Amniotic epithelial cell (primary cell): Measurements from ENCODE around the gene PGF.
"Not testable (repeated sequence)": the region's sequence is repeated elsewhere in the genome, so short reads cannot be mapped to it uniquely, and the experiment has no call there.

Experiments
- DNase-seq: peaks from one replicate; pipeline ENCODE4 v3.0.0-alpha.2; 2010; ENCODE audit warnings: low read depth

The PGF gene

DNA sequence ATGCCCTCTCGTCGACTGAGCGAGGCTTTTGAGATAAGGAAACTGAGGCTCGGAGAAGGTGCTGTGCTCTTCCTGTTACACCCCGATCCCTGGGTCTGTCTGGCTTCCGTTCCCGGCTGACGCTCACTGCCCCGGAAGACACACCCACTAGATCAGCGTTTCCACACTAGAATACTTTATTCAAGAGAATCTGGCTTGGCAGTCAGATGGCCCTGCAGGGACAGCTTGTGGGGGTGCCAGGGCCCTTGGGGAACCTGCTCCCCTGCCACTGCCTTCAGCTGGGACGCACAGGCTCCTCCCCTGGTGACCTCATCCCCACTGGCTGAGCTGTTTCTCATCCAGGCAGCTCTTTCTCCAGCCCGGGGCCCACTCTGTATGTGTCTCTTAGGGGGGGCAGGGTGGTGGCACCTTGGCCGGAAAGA is 13.7 kb downstream of the PGF start:
- DNase-seq = peak; percentile 61

DNA sequence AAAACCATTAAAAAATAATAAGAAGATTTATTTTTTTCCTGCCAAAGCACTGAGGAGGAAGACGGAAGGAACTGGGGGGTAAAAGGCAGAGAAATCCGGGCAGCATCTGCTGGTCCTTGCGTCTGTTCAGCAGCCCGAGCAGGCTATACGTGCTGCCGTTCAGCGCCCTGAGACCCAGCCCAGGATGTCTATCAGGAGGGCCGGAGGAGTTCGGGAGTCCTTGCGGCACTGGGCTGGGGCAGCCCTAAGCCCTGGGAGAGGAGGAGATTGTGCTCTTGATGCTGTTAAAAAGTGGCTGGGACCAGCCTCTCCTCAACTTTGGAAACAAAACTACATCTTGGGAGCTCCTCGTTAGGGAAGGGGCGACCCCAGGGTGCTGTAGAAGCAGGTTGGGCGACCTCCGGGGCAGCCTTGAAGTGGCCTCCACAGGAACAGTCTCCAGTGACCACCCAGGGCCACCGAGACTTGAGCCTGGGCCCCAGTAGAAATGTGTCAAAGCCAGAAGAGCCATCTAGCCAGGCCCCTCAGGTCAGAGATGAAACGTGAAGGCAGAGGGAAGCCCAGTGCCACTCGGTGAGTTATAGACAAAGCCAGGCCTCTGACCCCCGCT is 14.3 kb downstream of the PGF start:
- DNase-seq = no peak

DNA sequence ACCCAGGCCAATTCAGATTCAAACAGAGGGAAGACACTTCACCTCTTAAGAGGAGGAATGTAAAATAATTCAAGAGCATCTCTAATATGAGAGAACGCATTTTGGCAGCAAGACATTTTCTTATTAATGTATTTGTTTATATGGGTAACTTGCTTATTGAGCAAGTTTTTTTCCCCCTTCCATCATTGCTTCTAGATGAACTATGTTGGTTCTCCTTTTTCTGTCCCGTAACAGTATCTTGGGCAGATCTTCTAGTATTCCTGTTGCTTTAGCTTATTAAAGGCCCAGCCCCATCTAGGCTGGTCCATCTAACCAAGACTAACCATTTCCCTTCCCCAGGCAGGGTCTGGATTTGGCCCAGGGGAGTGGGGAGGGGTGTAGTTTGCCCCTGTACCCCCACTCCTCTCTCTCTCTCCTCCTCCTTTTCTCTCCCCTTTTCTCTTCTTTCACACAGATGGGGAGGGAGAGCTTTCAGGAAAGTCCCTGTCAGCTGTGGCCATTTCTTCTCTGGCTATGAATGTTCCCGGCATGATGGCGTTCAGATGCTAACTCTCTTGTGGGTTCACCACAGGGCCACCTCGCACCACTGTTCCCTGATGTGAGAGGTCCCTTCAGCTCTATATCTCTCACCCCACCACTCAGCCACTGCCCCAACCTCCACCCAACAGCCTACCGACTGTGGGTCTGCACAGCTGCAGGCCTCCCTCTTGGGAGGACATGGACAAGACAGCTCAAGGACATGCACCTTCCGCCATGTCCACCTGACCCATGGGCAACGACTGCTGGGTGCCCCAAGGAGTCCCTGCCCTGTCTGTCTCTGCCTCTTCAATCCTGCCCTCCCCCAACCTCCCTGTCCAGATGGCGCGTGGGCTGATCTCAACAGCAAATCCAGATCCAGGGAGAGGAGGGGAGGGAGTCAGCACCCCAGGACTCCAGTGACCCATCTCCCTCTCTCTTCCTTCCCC is 16.6 kb downstream of the PGF start:
- DNase-seq = no peak

GRCh38 chr14:74937171-74937570 is 18.2 kb downstream of the PGF start:
- DNase-seq = no peak

GRCh38 chr14:74936731-74937130 is 18.7 kb downstream of the PGF start:
- DNase-seq = no peak

DNA sequence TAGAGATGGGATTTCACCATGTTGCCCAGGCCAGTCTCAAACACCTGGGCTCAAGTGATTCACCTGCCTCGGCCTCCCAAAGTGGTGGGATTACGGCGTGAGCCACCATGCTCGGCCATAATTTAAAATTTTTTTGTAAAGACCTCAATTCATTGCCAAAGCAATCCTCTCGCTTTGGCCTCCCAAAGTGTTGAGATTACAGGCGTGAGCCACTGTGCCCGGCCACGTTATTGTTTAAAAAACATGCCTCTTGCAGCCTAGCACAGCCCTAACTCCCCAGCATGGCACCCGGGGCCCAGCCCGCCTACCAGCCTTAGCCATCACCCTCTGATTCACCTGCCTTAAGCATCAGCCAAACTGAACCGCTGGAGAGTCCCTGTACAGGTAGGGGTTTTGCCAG is 19.2 kb downstream of the PGF start:
- no peak for DNase-seq

- no peak for DNase-seq
Measured at GRCh38 chr14:74935360-74935680, 20.1 kb downstream of the PGF start.

DNA sequence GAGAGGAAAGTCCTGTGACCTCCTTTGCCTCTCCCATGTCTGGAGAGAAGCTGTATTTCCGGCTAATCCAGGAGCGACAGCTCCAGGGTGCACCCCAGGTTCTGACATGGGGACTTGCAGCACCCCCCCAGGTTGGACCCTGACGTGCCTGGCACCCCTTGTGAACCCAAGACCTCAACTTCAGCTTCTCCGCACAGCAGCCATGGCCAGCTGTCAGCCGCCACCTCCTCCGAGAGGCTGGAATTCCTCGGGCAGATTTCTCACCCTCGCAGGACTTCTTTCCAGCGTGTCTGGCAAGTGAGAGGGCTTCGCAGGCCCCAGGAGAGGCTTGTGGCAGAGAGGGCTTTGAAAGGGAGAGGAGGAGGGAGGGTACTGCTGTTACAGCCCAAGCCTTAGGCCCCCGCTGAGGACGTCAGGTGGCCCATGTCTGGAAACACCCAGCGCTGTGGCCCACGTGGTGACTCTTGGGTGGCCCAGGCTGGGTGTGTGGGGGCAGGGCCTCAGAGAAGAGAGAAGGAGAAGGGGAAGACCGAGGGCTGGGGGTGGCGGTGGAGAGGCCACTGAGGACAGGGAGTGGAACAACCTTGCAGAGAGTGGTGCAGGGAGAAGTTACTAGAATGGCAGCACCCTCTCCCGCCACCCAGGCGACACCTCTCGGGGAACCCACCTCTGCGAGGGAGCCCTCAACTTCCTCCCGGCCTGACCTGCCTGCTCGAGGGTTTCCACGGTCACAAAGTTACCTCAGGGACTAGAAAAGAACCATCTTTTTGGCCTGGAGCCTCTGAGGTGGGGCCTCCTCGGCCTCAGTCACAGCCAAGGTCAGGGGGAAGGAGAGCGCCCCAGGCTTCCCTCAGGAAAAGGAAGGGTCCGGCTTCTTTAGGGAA is 20.7 kb downstream of the PGF start:
- DNase-seq = no peak

- no peak for DNase-seq
Measured at GRCh38 chr14:74934041-74934440, 21.4 kb downstream of the PGF start.

- not testable (repeated sequence) for DNase-seq
Measured at GRCh38 chr14:74932936-74933335, 22.5 kb downstream of the PGF start.

DNA sequence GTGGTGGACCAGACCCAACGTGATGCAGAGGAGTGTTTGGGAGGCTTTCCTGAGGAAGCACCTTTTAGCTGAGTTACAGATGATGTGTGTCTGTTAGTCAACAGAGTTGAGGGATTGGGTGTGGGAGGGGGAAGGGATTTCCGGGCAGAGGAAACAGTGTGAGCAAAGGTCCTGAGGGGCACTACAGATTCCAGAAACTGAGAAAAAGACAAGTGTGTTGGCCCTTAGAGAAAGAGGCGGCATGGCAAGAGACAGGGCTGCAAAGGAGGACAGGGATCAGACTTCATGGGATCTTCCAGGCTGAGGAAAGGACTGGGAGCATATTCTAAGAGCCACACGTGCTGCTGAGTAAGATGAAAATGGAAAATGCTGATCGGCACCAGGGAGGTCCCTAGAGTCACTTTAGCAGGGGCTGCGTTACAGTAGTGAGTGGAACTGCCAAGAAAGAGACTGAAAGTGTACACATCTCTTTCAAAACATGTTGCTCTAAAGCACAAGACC is 22.9 kb downstream of the PGF start:
- DNase-seq = no peak

GRCh38 chr14:74931744-74932143 is 23.7 kb downstream of the PGF start:
- DNase-seq = not testable (repeated sequence)

DNA sequence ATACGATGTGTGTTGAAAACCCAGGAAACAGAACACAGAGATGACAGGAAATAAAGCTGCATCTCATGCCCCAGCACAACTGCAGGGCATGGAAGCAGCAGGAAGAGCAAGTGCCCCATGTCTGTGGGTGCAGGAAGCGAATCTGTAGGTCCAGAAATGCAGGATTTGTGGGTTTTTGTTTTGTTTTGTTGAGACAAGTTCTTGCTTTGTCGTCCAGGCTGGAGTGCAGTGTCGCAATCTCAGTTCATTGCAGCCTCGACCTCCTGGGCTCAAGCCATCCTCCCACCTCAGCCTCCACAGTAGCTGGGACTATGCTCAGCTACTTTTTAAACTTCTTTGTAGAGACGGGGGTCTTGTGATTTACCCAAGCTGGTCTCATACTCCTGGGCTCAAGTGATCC is 26.2 kb downstream of the PGF start:
- no peak for DNase-seq

GRCh38 chr14:74927225-74927624 is 28.2 kb downstream of the PGF start:
- DNase-seq = no peak

GRCh38 chr14:74924061-74924460 is 31.3 kb downstream of the PGF start:
- no peak for DNase-seq

DNA sequence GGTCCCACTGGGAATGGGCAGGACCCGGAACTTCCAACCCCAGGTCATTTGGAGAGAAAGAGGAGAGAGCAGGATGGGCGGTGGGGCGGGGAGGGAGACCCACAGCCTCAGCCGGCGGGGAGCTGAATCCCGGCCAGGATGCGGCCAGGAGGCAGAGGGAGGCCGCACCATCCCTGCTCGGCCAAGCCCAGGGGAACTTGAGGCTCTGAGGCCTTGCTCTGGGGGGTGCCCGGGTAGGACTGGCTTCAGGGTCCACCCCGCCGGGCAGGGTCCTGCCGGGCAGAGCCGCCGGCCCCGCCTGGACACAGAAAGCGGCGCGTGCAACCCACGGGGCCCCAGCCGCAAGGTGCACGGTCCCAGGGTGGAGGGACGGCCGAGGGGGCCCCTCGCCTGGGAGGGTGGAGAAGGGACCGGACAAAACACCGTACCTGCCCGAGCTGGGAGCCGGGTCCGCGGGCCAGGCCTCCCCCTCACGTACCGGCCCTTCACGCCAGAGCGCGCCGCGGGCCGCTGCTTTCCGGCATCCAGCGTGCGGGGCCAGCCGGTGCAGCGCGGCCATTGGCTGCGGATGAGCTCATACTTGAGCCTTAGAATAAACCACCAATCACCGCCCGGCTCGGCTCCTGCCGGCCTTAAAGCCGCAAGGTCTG is 32.5 kb downstream of the PGF start, which contains the start of gene RPS6KL1:
Gene RPS6KL1, minus strand, starts transcription at position 509 of the 650 bp plus-strand sequence. CDS start 1,719 bp downstream, outside the sequence.
- peak; percentile 68 for DNase-seq

DNA sequence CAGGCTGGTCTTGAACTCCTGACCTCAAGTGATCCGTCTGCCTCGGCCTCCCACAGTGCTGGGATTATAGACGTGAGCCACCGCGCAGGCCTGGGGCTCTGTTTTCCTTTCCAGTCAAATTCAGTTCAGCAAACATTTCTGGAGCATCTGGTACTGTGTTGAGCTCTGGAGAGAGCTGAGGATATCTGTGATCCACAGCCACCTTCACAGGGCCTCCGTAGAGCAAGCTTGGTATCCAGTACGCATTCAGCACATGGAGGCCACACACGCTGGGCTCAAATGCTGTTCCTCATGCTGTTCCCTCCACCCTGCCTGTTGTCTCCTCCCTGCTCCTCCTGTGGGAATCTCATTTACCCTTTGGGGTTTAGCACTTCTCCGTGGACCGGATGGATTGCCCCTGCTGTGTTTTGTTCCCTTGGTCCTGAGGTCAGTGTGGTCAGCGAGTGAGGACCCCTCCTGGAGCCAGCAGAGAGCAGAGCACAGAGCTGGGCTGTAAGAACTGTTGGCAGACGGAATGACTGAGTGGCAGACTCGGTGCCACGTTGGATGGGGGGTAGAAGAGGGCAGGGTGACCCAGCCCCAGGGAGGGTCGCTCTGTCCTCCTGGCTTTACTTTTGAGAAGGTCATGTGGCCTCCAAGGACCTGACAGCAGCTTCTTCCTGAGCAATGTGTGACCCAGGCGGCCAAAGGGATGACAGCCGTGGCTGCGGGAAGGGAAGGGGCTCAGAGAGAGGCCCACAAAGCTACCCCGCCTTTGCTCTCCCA is 33.2 kb downstream of the PGF start:
- no peak for DNase-seq

DNA sequence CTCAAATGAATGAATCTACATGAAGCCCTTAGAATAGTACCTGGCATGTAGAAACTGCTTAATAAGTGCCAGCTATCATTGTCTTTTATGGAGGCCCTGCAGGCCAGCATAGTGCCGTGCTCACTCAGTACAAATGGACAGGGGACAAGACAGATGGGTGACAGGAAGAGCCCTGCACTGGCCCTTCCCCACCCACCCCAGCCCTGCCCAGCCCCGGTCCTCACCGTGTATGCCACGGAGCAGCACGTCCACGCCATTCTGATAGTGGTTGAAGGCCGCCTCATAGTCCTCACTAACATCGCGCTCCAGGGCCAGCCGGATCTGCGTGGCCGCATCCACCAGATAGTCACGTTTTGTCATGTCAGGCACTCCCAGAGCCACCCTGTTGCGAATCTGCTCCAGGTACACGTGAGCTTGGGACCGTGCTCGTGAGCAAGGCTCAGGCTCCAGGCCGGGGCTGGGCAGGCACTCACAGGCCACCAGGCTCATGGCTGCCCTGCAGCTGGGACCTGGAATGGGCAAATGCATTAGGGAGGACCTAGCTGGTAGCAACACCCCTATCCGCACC is 34.3 kb downstream of the PGF start:
- DNase-seq = no peak

DNA sequence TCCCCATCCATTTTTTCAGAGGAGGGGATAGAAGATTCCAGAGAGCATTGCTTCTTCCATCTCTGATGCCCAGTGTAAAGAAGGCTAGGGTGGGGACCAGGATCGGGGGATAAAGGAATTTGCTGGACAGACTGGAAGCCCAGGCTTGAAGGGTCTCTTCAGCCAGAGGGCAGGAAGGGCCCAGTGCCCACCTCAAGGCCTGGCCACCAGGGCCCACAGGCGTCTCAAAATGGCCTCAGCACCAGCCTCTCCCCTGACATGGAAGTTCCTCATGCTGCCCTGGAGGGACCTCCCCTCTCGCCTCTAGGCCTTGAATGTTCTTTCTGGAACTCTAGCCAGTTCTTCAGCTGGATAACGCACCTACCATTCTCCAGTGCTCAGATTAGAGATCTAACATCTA is 35.1 kb downstream of the PGF start:
- DNase-seq = no peak

GRCh38 chr14:74919421-74920165 is 35.8 kb downstream of the PGF start:
- peak; percentile 47 for DNase-seq
